HG02884 (cell line): ENCODE data around the gene DNTTIP2.
"Not testable (repeated sequence)": the region's sequence is repeated elsewhere in the genome, so short reads cannot be mapped to it uniquely, and the experiment has no call there.

Experiments
- ATAC-seq: cut with Tn5 transposase; IDR thresholded peaks from one replicate; pipeline ENCODE4 v1.9.1; 2021; ENCODE audit warnings: mild to moderate bottlenecking, moderate library complexity; ENCODE audit not compliant: unreplicated experiment

Gene DNTTIP2

DNA sequence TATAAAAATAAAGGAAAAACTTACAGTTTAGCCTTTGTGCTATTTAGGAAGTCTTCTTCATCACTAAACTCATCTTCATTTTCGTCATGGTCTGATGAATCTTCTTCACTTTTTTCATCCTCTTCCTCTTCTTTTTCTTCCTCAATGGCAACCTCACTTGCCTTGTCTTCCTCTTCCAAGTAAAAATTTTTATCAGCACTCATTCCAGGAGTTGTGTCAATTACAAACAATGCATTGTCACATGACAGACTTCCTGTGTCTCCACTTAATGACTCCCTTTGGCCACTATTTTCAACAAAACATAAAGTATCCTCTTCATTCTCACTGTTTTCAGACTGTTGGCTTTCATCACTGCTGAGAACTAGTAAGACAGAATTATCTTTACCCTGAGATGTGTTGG is 2.8 kb downstream of the DNTTIP2 start:
- no peak for ATAC-seq

GRCh38 chr1:93874025-93874651 is 4.9 kb downstream of the DNTTIP2 start:
- ATAC-seq: no peak

GRCh38 chr1:93871366-93871765 is 7.6 kb downstream of the DNTTIP2 start:
- ATAC-seq: no peak

DNA sequence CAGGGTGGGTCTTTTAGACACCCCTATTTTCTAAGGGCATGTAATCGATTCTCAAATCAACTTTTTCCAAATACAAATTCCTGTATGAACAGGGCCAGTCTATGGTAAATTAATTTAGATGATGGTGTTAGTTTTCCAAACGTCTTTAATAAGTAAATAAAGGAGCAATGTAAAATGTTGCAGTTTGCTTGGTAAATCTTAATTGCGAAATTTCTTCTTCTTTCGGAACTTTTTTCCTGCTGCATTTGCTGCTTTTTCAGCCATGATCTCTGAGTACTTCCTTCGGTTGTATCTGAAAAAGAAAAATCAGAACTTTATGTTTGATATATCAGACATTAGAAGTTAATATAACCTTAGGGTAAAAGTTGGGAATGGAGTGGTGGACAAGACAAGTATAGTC is 9.4 kb downstream of the DNTTIP2 start:
- ATAC-seq: no peak

DNA sequence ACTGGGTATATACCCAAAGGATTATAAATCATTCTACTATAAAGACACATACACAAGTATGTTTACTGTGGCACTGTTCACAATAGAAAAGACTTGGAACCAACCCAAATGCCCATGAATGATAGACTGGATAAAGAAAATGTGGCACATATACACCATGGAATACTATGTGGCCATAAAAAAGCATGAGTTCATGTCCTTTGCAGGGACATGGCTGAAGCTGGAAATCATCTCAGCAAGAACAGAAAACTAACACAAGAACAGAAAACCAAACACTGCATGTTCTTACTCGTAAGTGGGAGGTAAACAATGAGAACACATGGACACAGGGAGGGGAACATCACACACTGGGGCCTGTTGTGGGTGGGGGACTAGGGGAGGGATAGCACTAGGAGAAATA is 10.5 kb downstream of the DNTTIP2 start:
- not testable (repeated sequence) for ATAC-seq

DNA sequence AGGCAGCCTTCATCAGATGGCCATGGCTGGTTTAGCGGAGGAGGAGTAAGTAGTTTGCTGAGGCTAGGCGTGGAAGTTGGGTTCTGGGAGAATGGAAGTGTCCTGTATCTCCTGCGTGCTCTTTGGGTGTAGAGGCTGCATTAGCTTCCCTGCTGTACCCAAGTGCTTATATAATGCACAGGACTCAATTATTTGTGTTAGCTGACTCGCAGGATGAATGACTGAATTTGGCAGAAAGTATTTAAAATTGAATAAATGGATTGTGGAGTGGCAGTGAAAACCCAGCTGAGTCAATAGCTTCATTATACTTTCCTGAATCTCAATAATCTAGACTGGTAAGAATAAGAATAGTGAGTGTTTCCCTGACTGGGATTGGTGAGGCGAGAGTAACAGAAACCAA is 13.8 kb downstream of the DNTTIP2 start:
- ATAC-seq: no peak

GRCh38 chr1:93864175-93864574 is 14.8 kb downstream of the DNTTIP2 start:
- ATAC-seq: no peak

DNA sequence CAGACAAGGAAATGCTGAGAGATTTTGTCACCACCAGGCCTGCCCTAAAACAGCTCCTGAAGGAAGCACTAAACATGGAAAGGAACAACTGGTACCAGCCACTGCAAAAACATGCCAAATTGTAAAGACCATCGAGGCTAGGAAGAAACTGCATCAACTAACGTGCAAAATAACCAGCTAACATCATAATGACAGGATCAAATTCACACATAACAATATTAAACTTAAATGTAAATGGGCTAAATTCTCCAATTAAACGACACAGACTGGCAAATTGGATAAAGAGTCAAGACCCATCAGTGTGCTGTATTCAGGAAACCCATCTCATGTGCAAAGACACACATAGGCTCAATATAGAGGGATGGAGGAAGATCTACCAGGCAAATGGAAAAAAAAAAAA is 21.4 kb downstream of the DNTTIP2 start:
- not testable (repeated sequence) for ATAC-seq

DNA sequence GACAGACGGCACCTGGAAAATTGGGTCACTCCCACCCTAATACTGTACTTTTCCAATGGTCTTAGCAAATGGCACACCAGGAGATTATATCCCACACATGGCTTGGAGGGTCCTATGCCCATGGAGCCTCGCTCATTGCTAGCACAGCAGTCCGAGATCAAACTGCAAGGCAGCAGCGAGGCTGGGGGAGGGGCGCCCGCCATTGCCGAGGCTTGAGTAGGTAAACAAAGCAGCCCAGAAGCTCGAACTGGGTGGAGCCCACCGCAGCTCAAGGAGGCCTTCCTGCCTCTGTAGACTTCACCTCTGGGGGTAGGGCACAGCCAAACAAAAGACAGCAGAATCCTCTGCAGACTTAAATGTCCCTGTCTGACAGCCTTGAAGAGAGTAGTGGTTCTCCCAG is 23.0 kb downstream of the DNTTIP2 start:
- not testable (repeated sequence) for ATAC-seq

- no peak for ATAC-seq
These were observed 25.1 kb downstream of the DNTTIP2 start for GRCh38 chr1:93853940-93854339.

DNA sequence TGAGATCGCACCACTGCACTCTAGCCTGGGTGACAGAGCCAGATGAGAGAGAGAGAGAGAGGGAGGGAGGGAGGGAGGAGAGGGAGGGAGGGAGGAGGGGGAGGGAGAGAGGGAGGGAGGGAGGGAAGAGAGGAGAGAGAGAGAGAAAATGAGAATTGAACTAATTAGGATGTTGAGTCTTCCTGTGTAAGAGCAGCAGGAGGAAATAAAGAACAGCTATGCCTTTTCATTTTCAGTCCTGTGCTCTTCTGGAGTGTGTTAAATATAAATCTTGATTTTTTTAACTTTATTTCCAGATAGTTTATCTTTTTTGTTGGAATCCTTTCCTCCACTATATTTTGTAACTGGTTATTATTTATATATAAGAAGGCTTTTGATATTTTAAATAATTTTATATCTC is 27.1 kb downstream of the DNTTIP2 start:
- no peak for ATAC-seq

- ATAC-seq: no peak
These were observed 27.7 kb downstream of the DNTTIP2 start for GRCh38 chr1:93851327-93851712.

- ATAC-seq: not testable (repeated sequence)
These were observed 28.2 kb downstream of the DNTTIP2 start for GRCh38 chr1:93850687-93851326.

DNA sequence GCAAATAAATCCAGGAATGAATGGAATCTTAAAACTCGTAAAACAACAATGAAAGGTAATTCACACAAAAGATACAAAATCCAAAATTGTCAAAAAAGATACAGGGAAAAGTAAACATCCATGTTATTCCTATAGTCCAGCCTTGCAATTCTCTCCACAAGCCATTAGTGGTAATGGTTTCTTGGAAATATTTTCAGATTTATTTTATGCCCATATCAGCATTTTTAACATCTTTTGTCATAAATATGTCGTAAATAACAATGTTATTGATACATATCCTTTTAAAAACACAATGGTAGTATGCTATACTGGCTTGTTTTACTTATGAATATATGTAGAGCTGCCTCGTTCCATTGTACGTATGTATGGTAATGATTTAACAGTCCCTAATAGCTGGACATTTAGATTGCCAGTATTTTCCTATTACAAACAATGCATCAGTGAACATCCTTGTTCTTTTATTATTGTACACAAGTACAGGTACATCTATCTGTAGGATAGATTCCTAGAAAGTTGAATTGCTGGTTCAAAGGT is 30.6 kb downstream of the DNTTIP2 start:
- ATAC-seq: no peak

DNA sequence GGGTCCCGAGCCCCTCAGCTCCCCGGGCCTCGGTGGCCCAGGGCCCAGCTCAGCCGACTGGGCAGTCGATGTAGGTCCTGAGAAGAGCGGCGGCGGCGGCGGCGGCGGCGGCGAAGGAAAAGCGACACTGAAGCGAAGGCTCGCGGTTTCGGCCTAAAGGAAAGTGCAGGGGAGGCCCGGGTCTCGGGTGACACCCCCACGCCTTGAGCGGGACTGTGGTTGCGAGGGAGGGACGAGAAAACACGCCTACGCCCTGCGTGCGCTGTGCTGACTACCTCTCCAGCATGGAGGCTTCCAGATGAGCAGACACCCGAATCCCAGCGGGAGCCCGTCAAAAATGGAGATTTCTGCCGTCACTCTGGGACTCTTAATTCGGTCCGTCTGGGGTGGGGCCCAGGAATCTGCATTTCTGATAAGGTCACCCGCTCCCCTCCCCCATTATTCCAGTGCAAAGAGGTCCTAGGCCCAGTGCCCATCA is 31.2 kb downstream of the DNTTIP2 start:
- peak; percentile 21 for ATAC-seq

DNA sequence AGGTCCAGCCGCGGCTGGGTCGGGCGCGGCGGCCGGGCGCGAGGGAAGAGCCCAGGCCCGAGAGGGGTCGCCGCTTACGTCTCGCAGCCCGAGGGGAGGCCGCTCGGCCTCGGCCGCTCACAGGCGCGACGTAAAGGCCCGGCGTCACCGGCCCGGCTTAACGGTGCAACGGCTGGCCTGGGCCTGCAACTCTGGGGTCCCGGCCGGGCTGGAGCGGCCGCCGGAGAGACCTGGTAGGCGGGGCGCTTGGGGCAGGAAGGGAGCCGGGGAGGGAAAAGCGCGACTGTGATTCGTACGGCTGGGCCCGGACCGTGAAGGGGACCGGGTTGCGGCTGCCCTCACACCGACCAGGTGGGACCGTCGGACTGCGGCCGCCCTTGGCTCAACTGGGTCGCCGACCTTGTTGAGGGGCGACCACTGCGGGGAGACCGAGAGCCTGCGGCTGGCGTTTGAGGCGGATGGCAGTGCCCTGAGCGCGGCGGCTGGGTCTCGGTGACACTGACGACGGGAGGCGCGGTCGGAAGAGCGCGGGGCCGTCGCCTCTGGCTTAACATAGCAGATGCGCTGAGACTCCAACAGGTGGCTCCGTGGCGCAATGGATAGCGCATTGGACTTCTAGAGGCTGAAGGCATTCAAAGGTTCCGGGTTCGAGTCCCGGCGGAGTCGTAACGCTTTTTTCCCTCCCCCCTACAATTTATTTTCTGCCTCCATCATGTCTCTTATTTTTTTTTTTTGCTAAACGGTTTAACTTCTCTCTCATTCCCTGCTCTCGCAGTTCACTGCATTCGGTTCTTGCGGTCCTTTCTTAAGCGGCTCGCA is 31.8 kb downstream of the DNTTIP2 start:
- ATAC-seq: peak; percentile 56

DNA sequence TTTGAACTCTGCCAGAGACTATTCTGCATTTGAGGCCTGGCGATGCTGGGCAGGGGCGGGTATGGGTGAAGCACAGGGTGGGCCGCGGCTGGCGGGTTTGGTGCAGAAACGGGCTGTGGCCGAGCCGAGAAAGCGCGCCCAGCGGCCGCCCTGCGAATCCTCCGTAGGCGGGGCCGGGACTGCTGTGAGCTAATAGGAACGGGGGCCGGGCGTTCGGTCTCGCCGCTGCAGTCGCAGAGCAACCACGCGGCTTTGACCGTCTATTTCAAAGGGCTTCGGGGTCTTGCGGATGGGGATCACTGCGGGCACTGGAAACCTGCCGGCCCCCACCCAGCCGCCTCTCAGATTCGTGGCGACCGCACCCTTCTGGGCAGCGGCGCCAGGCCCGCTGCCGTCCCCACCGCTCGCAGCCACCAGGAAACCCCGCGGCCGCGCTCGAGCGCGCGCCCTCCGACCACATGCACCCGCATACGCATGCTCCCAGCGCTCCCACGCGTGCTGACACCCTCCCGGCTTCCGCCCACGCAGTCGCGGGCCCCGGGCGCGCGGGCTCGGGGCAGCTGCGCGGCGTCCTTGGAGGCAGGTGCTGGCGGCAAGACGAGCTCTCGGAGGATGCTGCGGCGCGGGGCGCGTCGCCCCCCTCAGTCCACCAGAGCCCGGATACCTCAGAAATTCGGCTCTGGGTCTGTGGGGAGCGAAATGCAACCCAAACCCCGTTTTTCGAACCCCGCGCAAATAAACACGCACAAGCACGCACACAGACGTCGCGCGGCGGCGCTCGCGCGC is 32.6 kb downstream of the DNTTIP2 start:
- peak; percentile 52 for ATAC-seq

DNA sequence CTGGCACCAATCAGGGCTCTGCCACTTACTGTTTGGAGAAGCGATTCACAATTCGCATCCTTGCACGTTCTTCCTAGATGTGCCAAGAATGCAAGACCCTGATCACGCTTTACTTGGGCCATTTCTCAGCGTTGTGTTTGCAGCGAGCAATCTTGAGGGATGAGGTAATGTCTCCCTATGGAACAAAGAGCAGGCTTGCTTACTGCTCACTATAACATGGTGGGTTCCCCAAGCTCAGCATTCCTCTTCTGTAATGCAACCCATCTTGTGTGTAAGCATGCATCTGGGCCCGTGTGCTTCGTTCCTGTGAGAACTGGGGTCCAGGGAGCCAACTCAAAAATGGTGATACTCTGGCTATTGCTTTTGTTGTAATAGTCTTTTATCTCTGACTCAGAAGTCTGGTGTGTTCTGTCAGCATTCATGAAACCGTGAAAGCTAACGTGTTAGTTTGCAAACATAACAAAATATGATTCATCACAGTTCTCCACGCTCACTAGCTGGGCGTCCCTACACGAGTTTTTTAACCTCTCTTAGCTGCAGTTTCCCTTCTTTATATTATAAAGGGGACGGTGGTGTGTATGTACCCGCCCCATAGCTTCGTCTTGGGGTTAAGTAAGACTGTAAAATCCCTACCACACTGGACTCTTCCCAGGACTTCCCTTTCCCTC is 33.3 kb downstream of the DNTTIP2 start:
- ATAC-seq: peak; percentile 2

GRCh38 chr1:93844262-93845045 is 34.6 kb downstream of the DNTTIP2 start:
- ATAC-seq: no peak
